Tongue (tissue), 2 donors: Measurements from ENCODE around the gene RDH12. TPM values are rescaled to one million over a fixed set of nuclear protein-coding genes. Genes with fewer than 3 reads are reported as not detected.
"Not testable (repeated sequence)": the region's sequence is repeated elsewhere in the genome, so short reads cannot be mapped to it uniquely, and the experiment has no call there.

Experiments
- DNase-seq: peaks from one replicate; pipeline ENCODE4 v3.0.0-alpha.2; 2015
- total RNA-seq: library from RNA; depleted of rRNA; stranded (reverse); fragments of >200 nt; gene quantifications from one replicate; pipeline ENCODE4 v1.2.3, GENCODE V29; 2014

RDH12 gene
- 0.10 TPM for total RNA-seq

GRCh38 chr14:67701492-67701891 lies at the start of gene RDH12:
Gene RDH12 (plus strand): TSS chr14:67701886. CDS start chr14:67722643, 20,757 bp downstream.
- DNase-seq: not testable (repeated sequence)

GRCh38 chr14:67652189-67652588 lies 49.5 kb upstream of the RDH12 start:
- no peak for DNase-seq

DNA sequence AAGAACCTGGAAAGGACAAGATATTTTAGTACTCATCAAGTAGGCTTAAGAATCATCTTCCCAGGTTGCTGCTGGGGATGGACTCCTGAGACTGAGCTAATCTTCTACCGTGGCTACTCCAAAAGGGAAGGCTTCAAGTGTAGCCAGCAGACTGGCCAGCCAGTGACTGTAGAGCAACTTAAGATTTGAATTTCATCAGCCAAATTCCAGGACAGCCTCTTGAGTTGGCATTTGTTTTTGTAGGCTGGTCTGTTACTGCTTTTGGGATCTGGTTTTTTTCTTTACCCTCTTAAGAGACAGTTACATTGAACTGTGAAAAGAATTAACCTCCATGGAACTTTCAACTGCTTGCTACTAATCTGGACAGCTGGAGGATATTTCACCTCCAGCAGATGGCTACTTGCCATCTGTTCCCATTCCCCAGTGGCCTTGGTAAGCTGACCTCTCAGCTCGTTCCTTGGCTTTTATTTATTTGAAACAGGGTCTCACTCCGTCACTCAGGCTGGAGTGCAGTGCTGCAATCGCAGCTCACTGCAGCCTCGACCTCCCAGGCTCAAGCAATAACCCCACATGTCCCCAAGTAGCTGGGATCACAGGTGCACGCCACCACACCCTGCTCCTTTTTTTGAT lies 47.9 kb upstream of the RDH12 start:
- DNase-seq: peak; percentile 29

DNA sequence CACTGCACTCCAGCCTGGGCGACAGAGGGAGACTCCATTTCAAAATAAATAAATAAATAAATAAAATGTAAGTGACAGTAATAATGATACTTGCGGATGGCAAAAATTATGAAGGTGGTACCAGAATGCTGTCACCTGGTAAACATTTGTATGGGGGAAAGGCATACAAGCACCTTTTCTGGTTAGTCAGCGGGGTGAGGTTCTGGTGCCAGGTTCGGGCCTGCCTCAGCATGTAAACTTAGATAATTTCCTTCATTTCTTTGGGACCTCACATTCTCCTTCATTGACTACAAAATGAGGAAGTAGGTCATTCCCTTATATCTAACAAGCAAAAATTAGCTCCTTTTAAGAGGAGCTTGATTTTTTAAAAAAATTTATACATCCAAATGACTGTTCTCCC lies 38.1 kb upstream of the RDH12 start:
- no peak for DNase-seq

DNA sequence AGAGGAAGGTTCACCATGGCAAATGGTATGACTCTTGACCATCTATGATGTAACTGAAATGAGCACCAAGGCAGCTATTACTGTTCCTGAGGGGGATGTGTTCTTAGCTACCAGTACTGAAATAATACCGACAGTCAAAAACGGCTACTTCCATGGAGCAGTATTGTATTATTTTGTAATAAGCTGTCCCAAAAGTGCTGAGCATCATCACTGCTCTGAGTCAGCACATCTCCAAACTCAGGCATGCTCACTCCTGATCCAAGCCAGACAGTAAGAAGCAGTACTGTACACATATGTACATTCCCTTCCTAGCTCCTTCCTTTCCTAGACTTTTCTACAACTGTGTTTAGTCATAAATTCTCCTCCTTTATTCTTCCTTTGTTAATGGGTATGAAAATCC lies 35.8 kb upstream of the RDH12 start:
- DNase-seq: no peak

DNA sequence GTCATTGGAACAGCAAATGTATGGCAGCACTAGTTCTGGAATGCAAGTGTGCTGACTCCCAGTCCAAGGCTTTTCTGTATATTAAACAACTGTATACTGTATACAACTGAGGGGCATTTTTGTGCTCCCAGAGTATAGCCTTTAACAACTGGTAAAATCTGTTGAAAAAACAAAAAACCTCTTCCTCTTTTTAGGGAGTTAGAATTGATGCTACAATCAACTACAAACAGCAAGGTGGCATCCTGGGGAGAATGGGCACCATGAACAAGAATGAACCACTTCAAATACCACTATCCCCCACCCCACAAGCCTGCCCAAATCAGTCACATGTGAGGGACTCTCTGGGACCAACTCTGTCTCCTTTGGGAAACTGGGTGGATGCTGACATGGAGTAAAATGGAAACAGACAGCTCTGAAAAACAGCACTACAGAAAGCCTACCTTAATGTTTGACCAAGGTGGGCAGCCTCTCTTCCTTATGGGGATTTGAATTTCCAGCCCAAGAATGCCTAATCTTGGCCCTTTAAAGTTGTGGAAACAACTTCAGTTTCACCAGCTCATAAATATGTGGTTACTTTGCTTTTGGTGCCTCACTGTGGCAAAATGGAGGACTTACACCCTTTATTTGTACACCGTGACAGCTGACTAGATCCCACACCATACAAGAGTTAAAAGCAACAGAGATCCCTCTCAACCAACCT lies 34.8 kb upstream of the RDH12 start:
- DNase-seq: peak; percentile 68

DNA sequence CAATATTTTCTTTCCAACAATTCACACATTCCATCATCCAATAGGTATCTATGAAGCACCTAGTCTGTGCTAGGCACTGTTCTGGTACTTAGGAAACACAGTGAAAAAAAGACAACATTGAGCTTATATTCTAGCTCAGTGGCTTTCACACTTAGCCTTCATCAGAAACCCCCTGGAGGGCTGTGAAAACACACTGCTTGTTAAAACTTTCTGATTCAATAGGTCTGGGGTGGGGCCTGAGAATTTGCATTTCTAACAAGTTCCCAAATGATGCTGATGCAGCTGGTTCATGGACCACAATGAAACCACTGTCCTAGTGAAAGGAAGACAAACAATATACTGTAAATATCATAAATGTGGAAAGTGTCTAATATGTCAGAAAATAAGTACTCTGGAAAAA lies 33.1 kb upstream of the RDH12 start:
- DNase-seq: no peak

- DNase-seq: no peak
Measured at GRCh38 chr14:67673451-67673850, 28.2 kb upstream of the RDH12 start.

- DNase-seq: peak; percentile 81
Measured at GRCh38 chr14:67674139-67674479, 27.6 kb upstream of the RDH12 start.

GRCh38 chr14:67674480-67675218 lies 27.0 kb upstream of the RDH12 start, which contains the start of gene VTI1B:
Gene VTI1B (minus strand): TSS chr14:67674632. CDS start chr14:67674489, 143 bp downstream.
- DNase-seq: peak; percentile 91

DNA sequence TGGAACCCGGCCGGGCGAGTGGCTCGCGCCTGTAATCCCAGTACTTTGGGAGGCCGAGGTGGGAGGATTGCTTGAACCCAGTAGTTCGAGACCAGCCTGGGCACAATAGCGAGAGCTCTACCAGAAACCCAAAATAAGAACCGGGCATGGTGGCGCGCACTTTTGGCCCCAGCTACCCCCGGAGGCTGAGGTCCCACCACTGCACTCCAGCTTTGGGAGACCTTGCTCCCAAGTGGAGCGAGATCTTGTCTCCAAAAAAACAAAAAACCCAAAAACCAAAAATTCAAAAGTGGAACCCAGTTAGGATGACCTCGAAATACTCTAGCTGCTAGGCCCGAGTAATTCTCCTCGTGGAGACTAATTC lies 26.5 kb upstream of the RDH12 start:
- DNase-seq: peak; percentile 26

DNA sequence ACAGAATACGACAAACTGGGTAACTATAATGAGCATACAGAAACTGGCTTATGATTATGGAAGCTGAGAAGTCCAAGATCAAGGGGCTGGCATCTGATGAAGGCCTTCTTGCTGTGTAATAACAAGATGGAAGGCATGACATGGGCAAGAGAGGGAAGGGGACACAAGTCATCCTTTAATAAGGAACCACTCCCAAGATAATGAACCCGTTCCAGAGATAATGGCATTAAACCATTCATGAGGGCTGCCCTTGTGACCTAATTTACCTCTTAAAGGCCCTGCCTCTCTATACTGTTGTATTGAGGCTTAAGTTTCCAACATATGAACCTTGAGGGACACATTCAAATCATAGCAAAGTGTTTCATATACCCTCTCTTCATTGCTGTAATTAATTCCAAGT lies 22.7 kb upstream of the RDH12 start:
- no peak for DNase-seq

DNA sequence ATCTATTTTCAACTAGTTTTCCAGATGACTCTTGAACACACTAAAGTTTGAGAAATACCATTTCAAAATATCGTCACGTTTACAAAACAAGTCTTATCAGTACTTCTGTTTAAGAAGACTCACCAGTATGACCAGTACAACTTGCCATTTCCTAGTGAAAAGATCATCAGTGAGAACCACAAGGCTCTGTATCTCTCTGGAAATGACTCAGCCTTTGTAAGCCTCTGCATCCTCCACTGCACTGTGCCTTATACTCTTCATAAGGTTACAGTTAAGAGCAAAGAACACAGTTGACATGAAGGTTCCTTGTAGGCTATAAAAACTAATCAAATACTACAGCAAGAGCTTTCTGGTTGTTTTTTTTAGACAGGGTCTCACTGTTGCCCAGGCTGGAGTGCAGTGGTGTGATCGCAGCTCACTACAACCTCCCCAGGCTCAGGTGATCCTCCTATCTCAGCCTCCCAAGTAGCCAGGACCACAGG lies 21.5 kb upstream of the RDH12 start:
- no peak for DNase-seq

DNA sequence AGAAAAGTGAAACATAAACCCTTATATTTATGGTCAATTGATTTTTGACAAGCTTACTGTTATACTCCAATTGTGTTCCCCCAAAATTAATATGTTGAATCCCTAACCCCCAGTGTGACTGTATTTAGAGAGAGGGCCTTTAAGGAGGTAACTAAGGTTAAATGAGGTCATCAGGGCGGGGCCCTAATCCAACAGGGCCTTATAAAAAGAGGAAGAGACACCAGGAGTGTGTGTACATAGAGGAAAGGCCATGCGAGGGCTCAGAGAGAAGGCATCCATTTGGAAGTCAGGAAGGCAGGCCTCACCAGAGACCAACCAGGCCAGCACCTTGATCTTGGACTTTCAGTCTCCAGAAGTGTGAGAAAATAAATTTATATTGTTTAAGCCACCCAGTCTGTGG lies 20.7 kb upstream of the RDH12 start:
- no peak for DNase-seq

DNA sequence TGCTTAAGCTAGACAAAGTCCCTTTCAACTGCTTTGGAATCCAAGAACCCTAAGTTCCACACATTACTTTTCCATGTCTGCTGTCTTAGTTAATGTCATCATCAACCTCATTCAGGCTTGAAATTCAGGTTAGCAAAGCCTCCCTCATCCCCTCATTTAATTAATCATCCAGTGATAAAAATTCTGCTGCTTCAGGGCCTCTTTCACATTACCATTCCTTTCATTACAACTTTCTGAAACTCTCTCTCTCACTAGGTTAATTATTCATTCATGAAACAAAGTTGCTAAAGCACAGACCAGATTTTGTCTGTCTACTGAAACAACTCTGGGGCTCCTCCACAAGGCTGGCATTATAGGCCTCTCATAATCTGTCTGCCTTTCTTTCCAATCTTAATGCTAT lies 17.8 kb upstream of the RDH12 start:
- DNase-seq: no peak

DNA sequence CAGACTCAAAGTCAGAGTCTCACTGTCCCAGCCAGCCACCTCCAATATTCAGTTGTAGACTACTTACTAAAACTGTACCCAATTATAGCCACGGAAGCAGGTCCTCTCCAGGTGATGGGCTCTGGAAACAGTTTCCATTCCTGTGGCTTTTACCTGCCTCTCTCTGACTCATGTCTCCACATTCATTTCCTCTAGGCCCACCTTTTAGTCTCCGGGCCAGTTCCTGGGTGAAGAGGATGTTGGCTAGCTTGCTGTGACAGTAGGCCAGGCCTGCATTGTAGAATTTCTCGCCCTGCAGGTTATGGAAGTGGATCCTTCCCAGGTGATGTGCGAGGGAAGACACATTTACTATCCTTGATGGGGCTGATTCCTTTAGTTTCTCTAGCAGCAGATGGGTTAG lies 11.7 kb upstream of the RDH12 start:
- no peak for DNase-seq

GRCh38 chr14:67694791-67695393 lies 6.8 kb upstream of the RDH12 start:
- peak; percentile 84 for DNase-seq

DNA sequence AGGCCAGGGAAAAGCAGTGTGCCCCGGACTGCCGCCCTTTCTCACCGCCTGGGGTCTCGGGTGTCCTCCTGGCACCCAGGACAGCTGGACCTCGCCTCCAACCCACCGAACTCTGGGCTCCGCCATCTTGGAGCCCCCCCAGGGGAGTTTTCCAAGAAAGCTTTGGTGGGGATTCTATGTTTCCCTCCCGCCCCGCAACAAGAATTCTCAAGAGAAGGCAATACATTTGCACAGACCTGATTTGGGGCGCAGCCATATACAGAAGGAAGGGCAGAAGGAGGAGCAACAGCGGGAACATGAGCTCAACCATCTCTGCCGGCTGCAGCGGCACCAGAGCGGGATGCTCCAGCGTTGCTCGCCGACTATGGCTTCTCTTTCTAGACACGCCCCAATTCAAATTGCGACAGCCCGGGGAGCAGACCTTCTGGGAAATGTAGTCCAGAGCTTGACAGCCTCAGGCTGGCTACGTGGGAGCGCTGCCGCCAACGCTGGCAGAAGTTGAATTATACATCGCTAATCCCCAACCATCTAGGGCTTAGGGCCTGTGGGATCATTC lies 6.2 kb upstream of the RDH12 start, which contains the start of gene RDH11:
TSS of gene RDH11 (minus strand) at position 371 of the 556 bp plus-strand sequence. CDS start at position 310, 61 bp downstream.
- DNase-seq: peak; percentile 96

GRCh38 chr14:67697006-67697405 lies 4.7 kb upstream of the RDH12 start:
- no peak for DNase-seq

- no peak for DNase-seq
Measured at GRCh38 chr14:67698179-67698578, 3.5 kb upstream of the RDH12 start.

DNA sequence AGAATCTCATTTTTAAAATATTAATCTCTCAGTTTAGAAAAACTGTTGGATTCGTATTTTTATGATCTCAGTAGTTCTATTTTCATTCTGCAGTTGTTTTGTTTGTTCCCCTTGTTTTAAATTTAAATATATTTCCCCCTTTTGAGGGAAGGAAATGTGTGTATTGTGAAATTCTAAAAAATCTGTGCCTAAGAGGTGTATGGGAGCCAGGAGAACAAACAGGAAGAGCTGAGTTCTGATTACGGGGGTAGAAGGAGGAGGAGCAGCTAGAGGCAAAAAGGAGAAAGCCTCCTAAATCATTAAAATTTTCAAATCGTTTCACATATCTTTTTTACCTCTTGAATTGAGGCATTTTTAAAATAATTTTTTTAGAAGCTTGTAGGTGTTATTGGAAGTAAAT lies 2.3 kb downstream of the RDH12 start:
- DNase-seq: no peak

- peak; percentile 77 for DNase-seq
Measured at GRCh38 chr14:67704484-67705089, 2.9 kb downstream of the RDH12 start.
